Epithelial cell of prostate (primary cell): Measurements from ENCODE around the gene DROSHA.

ENCODE experiments used
- DNase-seq: peaks from one replicate; pipeline ENCODE4 v3.0.0-alpha.2; 2011; ENCODE audit warnings: low read depth, low spot score
- H3K27ac ChIP-seq: fragments of 450-650 bp; 2 replicates; pipeline ENCODE4 v1.5.1; 2017; ENCODE audit warnings: mild to moderate bottlenecking

Gene DROSHA

DNA sequence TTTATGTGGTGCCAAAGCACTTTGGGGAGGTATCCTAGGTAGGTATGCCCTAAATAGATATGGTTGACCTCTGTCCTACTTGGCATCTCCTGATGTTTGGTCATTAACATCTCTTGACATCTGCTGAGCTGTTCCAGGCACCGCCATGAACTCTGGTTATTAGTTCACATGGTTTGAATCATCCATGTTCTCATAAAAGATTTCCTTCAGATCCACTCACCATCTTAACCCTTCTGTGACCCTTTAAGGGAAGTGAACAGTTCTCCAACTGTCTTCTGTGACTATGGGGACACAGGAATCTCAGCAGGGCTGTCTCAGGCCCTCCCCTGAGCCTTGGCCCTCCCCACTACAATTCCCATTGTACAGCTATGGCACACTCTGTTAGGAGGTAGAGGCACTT, 170.7 kb downstream of the DROSHA start:
- DNase-seq = peak; percentile 60
- no peak overlapping the region for H3K27ac ChIP-seq

DNA sequence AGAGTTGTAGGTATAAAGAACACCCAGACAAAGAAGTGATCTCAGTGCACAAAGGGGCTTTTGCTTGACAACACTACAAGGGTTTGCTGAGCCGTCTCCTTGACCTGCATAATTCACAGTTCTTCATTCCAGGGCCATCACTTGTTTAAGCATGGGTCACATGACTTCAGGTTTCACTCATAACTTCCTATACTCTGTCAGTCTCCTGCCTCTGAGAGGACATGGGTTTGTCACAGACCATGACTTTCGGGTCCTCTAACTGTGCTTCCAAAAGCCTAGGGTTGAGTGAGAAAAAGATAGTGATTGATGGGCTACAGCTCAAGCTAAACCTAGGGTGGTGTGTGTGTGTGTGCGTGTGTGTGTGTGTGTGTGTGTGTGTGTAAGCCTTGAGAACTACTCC, 172.1 kb downstream of the DROSHA start:
- no peak for DNase-seq

DNA sequence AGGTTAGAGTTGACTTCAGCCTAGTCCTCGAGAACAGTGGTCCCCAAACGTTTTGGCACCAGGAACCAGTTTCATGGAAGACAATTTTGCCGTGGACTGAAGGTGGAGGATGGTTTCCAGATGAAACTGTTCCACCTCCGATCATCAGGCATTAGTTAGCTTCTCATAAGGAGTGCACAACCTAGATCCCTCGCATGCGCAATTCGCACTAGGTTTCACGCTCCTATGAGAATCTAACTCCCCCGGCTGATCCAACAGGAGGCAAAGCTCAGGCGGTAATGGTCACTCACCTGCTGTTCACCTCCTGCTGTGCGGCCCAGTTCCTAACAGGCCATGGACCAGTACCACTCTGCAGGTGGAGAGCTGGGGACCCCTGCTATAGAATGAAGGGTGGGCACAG, 174.9 kb downstream of the DROSHA start:
- no peak overlapping the region for H3K27ac ChIP-seq

More for the DNA sequence above, 172.1 kb downstream of the DROSHA start:
- no peak overlapping the region for H3K27ac ChIP-seq

DNA sequence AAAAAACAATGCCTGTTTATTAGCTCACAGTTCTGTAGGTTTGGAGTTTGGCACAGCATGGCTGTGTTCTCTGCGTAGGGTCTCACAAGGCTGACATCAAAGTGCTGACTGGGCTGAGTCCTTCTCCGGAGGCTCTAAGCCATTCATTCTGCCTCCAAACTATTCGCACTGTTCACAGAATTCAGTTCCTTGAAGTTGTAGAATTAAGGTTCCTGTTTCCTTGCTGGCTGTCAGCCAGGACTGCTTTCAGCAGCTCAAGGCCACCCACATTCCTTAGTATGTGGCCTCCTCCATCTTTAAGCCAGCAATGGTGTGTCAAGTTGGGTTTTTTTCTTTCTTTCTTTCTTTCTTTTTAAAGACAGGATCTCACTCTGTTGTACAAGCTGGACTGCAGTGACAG, 176.6 kb downstream of the DROSHA start:
- no peak for DNase-seq
- no peak overlapping the region for H3K27ac ChIP-seq

More for the DNA sequence above, 174.9 kb downstream of the DROSHA start:
- DNase-seq = no peak
